ENCODE data around the gene HS1BP3. TPM values are rescaled to one million over a fixed set of nuclear protein-coding genes. Genes with fewer than 3 reads are reported as not detected.
A peak's percentile ranks its signal among the peaks of the same experiment; 100 is the strongest.

The HS1BP3 gene
- total RNA-seq, 4 donors from 2014 or later = 16.6 to 26.9 (median 19.4) TPM

DNA sequence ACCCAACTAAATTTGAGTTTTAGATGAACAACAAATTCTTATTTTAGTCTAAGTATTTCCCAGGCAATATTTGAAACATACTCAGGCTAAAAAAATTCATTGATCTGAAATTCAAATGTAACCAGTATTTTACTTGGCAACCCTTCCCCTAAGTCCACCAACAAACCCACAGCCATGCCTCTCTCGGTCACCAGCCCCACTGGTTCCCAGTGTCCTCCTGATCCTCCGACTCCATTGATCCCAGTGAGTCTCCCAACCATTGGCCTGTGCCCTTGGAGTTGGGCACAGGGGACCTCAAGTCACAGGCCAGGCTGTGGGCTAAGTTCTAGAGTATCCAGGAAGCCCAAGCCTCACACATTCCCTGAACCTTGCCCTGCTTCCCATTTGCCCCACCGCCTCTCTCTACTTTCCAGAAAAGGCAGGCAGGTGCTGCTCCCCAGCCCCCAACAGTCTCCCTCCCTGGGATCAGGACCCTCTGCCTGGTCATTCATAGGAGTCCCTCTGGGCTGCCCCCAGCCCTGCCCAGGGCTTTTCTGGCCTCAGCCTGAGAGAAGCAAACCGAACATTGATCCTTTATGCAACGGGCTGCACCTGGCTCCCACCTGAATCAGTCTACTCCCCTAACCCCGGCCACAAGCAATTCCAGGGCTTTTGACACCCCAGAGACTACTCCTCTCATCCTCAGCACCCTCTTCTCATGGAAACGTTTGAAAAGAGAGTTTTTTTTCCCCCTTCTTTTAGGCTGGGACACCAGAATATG, 81.3 kb downstream of the HS1BP3 start:
- peaks cover 7 to 53% of the 10 kb centered on the region in 2 donors for H3K4me1 ChIP-seq

DNA sequence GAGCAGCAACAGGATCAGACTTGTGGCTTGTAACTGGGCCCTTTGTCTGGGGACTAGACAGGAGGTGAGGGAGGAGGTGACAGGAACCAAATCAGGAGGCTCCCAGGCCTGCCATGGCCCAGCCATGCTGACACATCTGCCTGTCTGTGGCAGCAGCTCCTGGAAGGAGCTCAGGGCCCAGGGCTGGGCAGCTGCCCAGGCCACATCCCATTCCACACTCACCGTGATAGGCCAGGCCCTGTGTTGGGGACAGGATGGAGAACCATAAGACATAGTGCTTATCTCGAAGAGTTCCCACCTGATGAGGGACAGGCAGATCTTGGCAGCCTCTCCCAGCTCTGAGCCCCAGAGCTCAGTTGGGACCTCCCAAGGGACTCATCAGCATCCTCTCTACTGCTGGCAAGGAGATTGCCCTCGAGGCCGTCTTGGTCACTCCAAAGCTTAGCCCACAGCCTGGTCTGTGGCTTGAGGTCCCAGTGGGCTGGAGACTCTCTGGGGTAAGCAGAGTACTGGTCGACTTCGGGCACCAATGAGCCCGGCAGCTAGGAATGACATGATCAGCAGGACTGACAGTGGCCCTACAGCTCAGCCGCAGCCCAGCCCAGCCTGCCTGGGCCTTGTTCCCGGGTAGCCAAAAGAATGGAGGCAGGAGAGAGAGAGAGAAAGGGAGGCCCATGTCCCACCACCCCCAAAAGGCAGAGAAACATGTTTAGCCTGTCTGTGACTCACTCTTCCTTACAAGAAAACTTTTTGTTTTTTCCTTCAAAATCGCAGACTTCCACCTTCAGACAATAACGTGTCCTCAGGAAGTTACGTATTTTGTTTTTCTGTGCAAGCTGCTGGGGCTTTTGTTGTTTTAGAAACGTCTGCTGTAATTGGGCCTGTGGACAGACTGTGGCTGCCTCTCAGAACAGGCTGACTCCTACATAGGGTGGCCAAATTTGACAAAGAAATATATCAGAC, 82.1 kb downstream of the HS1BP3 start:
- TF ChIP-seq, protein P1, sequence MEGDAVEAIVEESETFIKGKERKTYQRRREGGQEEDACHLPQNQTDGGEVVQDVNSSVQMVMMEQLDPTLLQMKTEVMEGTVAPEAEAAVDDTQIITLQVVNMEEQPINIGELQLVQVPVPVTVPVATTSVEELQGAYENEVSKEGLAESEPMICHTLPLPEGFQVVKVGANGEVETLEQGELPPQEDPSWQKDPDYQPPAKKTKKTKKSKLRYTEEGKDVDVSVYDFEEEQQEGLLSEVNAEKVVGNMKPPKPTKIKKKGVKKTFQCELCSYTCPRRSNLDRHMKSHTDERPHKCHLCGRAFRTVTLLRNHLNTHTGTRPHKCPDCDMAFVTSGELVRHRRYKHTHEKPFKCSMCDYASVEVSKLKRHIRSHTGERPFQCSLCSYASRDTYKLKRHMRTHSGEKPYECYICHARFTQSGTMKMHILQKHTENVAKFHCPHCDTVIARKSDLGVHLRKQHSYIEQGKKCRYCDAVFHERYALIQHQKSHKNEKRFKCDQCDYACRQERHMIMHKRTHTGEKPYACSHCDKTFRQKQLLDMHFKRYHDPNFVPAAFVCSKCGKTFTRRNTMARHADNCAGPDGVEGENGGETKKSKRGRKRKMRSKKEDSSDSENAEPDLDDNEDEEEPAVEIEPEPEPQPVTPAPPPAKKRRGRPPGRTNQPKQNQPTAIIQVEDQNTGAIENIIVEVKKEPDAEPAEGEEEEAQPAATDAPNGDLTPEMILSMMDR (IDR thresholded peaks at IDR 0.05 in 4 of 5, conservative IDR thresholded peaks at IDR 0.05 in 1 of 5) = no peak
- TF ChIP-seq POLR2A (IDR thresholded peaks at IDR 0.05) = peak in 1 of 2 donors; percentile 33
- H3K4me1 ChIP-seq = peaks cover 4 to 45% of the 10 kb centered on the region in 2 donors
- intact Hi-C loops (cut with DNase I; ENCODE audit: low total_unique reads) = no loop called here

More for the DNA sequence above, 81.3 kb downstream of the HS1BP3 start:
- Histone ChIP-seq H3K9me3 (no peaks in the 10 kb centered on the region), H3K27me3 (no peaks in the 10 kb centered on the region), H3K27ac (peak overlapping the region; percentile 3 to 80 (median 72)), H3K36me3 (no peaks in the 10 kb centered on the region), H3K4me3 (no peak overlapping the region)
- intact Hi-C loops (cut with DNase I; ENCODE audit: low total_unique reads) = no loop called here
- ATAC-seq (no peak), DNase-seq (no peak)
- in situ Hi-C loops (cut with MboI; ENCODE audit: low sequenced_read_pairs in 4 of 4) = no loop called here
- TF ChIP-seq, protein P1 (IDR thresholded peaks at IDR 0.05 in 4 of 5, conservative IDR thresholded peaks at IDR 0.05 in 1 of 5) = no peak
- TF ChIP-seq POLR2A (IDR thresholded peaks at IDR 0.05) = no peak

DNA sequence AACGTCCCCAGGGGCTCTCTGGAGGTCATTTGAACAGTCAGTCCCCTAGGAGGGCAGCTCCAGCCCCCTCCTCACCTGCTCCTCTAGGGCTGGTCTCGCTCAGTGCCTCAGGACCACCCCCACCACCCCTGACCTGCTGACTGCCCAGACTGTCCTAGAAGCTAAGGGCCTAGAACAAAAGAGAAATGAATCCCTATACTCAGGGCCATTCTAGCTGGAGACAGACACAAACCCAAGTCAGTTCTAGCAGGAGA, 83.0 kb downstream of the HS1BP3 start:
- Histone ChIP-seq H3K9me3 (no peaks in the 10 kb centered on the region), H3K4me1 (peaks cover 4 to 36% of the 10 kb centered on the region in 2 donors), H3K36me3 (no peaks in the 10 kb centered on the region), H3K4me3 (no peak overlapping the region), H3K27me3 (no peaks in the 10 kb centered on the region), H3K27ac (peak overlapping the region; percentile 36 to 80 (median 72))
- in situ Hi-C loops (cut with MboI; ENCODE audit: low sequenced_read_pairs in 4 of 4) (no loop called here), intact Hi-C loops (cut with DNase I; ENCODE audit: low total_unique reads) (no loop called here)
- ATAC-seq (no peak), DNase-seq (no peak)
- TF ChIP-seq, protein P1 (IDR thresholded peaks at IDR 0.05 in 4 of 5, conservative IDR thresholded peaks at IDR 0.05 in 1 of 5) = no peak
- TF ChIP-seq POLR2A (IDR thresholded peaks at IDR 0.05) = no peak

More for the DNA sequence above, 82.1 kb downstream of the HS1BP3 start:
- in situ Hi-C loops (cut with MboI; ENCODE audit: low sequenced_read_pairs in 4 of 4) = no loop called here
- Histone ChIP-seq H3K9me3 (no peaks in the 10 kb centered on the region), H3K36me3 (no peaks in the 10 kb centered on the region), H3K27ac (peak overlapping the region; percentile 54 to 80 (median 72)), H3K27me3 (no peaks in the 10 kb centered on the region), H3K4me3 (no peak overlapping the region)
- ATAC-seq (peak; percentile 42 to 49), DNase-seq (no peak)

Other genes starting within 250 kb of the HS1BP3 start
- gene RHOB, start 204.0 kb downstream of the HS1BP3 start, total RNA-seq = 1,000 to 10,000 TPM in 2 of 4 donors, 100 to 1,000 TPM in 2; 696 to 1,267 (median 1,094) TPM
- gene GDF7, start 16.0 kb upstream of the HS1BP3 start, total RNA-seq = under 1 TPM in 3 of 4 donors, not detected in 1; 0.02 to 0.10 (median 0.07) TPM
- gene LDAH, start 172.0 kb upstream of the HS1BP3 start, total RNA-seq = 1 to 10 TPM in 3 of 4 donors, under 1 TPM in 1; 0.97 to 2.2 (median 1.4) TPM

All from gastrocnemius medialis (tissue), 4 donors.